Activated CD4-positive, alpha-beta T cell treated with anti-CD3 and anti-CD28 coated beads, Interleukin-2, amount 50 U/mL, for 1 hour (primary cell): Measurements from ENCODE around the gene NRSN2.

Source experiments
- DNase-seq: peaks from one replicate; pipeline ENCODE4 v3.0.0-alpha.2; 2020

Gene NRSN2

DNA sequence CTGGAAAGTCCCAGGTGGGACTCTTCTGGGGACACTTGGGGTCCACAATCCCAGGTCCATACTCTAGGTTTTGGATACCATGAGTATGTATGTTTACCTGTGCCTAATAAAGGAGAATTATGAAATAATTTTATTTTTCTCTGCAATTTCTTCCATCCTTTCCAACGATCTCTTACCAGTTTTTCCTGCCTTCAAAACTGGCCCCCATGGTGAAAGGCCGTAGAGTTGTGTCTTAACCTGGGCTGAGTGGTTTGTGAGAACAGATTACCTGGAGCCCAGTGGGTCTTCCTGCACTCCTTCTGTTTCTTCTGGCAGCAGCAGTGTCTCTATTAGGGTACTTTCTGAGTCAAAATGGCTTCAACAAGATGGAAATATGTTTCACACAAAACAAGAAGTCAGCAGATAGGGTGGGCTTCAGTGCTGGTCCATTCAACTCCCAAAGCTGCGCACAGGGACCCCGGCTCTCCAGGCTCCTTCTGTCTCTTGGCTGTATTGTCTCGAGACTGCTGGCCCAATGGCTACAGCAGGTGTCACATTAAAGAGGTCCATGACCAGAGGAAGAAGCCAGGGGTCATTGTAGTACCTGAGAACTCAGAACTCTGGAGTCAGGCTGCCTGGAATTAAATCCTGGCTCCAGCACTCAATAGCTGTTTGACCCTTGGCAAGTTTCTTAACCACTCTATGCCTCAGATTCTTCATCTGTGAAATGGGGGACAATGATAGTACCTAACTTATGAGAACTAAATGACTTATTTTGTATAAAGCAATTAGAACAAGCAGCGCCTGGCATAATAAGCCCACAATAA is 50.7 kb downstream of the NRSN2 start:
- DNase-seq: no peak

GRCh38 chr20:399182-399707 is 52.3 kb downstream of the NRSN2 start:
- DNase-seq: no peak

DNA sequence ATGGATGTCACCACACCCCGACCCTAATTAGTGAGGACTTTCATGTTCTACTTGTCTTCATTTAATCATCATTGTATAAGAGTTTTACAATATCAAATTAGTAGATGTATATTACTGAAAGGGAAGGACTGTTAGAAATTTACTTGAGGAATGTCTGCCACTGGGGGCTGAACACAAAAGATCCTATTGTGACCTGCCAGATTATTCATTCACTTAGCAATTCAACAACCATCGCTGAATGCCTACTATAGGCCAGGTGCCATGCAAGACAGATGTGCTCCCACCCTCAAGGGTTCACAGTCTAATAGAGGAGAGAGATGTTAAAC is 53.2 kb downstream of the NRSN2 start:
- DNase-seq: no peak

- DNase-seq: no peak
These were observed 53.8 kb downstream of the NRSN2 start for GRCh38 chr20:400454-401275.

DNA sequence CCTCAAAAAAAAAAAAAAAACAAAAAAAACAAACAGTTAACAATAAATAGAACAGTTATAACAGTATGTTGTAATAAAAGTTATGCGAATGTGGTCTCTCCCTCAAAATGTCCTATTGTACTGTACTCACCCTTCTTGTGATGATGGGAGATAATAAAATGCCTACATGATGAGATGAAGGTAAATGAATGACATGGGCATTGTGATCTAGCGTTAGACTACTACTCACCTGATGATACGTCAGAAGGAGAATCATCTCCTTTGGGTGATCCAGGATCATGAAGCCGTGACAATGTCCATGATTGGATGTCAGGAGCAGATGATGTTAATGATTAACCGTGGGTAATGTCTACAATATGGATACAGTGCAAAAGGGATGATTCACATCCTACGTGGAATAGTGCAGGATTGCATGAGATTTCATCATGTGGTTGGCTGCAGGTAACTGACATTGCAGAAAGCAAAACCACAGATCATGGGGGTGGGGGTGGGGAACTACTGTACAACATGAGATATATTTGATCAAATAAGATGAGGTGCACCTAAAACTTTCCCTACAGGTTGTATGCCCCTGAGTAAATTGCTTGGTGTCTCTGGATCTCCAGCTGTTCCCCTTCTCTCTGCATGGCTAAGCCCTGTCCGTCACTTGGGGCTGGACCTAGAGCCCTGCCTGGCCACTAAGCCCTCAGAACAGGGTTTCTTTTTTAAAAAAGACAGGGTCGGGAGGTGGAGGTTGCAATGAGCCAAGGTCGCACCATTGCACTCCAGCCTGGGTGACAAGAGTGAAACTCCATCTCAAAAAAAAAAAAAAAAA is 55.0 kb downstream of the NRSN2 start:
- no peak for DNase-seq

GRCh38 chr20:402496-402885 is 55.6 kb downstream of the NRSN2 start:
- no peak for DNase-seq

DNA sequence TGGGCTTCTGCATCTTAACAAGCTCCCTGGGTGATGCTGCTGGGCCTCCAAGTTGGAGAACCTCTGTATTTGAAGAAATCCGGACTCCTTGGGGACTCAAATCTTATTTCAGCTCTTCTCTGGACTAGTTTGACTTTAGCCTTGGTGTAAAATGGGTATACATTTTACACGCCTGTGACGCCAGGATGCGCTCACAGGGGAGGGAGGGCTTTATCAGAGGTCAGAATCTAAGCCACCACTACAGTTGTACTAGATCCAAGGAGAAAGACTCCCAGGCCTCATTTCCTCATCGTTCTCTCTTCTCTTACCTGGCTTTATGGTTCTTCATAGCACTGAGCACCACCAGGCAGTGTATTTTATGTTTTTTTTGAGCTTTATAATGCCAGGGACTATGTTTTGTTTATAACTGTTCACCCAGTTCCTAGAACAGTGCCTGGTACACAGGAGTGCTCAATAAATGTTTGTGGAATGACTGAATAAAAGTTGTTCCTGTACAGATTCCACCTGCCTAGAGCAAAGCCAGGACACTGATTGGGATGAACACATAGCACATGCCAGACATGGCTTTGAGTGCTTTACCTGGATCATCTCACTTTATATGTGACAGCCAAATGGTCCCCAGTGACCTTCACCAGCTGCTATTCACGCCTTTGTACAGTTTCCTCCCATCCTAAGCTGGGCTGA is 56.1 kb downstream of the NRSN2 start:
- DNase-seq: no peak

DNA sequence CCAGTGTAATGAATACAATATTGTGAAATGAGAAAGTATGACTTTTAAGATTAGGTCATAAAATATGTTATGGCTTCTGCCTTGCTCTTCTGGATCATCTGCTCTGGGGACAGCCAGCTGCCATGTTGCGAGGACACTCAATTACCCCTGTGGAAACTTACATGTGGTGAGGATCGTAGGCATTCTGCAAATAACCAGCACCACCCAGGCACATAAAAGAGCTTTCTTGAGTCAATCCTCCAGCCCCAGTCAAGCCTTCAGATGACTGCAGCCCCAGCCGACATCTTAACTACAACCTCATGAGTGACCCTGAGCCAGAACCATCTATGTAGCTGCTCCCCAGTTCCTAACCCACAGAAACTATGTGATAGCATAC is 56.7 kb downstream of the NRSN2 start:
- DNase-seq: no peak

- DNase-seq: no peak
These were observed 57.2 kb downstream of the NRSN2 start for GRCh38 chr20:404088-404487.
